KOPT-K1 (cell line): Measurements from ENCODE around the gene NAT9.

Source experiments
- H3K27ac ChIP-seq: fragments of 200-600 bp; sonication (generic); 2 replicates; pipeline ENCODE4 v1.5.1; 2016; ENCODE audit warnings: antibody characterized with exemption, mild to moderate bottlenecking, low read depth, low read length; ENCODE audit not compliant: poor library complexity, severe bottlenecking
- H3K36me3 ChIP-seq: fragments of 200-600 bp; sonication (generic); 2 replicates; pipeline ENCODE4 v1.5.1; 2017; ENCODE audit warnings: antibody characterized with exemption, mild to moderate bottlenecking, low read length, moderate library complexity; ENCODE audit not compliant: insufficient read depth
- H3K9me3 ChIP-seq: fragments of 200-600 bp; sonication (generic); 2 replicates; pipeline ENCODE4 v1.5.1; 2017; ENCODE audit warnings: antibody characterized with exemption, low read length, mild to moderate bottlenecking; ENCODE audit not compliant: insufficient read depth, poor library complexity, severe bottlenecking

Gene NAT9

GRCh38 chr17:74776044-74776962, at the start of gene NAT9:
TSS of gene NAT9 (minus strand) at chr17:74776345. CDS start at chr17:74775698, 647 bp downstream.
- peaks cover 53% of the 10 kb centered on the region for H3K36me3 ChIP-seq
- peak within 1 kb of the TSS; percentile 68 for H3K27ac ChIP-seq
- H3K9me3 ChIP-seq = no peaks in the 10 kb centered on the region

- peaks cover 23% of the 10 kb centered on the region; the same call in 1 of the 2 replicates for H3K36me3 ChIP-seq
- no peaks in the 10 kb centered on the region for H3K9me3 ChIP-seq
- no peak overlapping the region for H3K27ac ChIP-seq
These were observed 48.9 kb upstream of the NAT9 start for GRCh38 chr17:74824961-74825627.

- H3K9me3 ChIP-seq = no peaks in the 10 kb centered on the region
- H3K27ac ChIP-seq = no peak overlapping the region
- H3K36me3 ChIP-seq = peaks cover 29% of the 10 kb centered on the region; the same call in 1 of the 2 replicates
These were observed 46.8 kb upstream of the NAT9 start for GRCh38 chr17:74822939-74823367.

GRCh38 chr17:74822335-74822938, 46.3 kb upstream of the NAT9 start:
- H3K36me3 ChIP-seq = peaks cover 34% of the 10 kb centered on the region; the same call in 1 of the 2 replicates
- H3K27ac ChIP-seq = no peak overlapping the region

GRCh38 chr17:74821655-74822334, 45.6 kb upstream of the NAT9 start:
- Histone ChIP-seq H3K36me3 (peaks cover 38% of the 10 kb centered on the region; the same call in 1 of the 2 replicates), H3K27ac (no peak overlapping the region), H3K9me3 (no peaks in the 10 kb centered on the region)

More at GRCh38 chr17:74822335-74822938, 46.3 kb upstream of the NAT9 start:
- no peaks in the 10 kb centered on the region for H3K9me3 ChIP-seq

GRCh38 chr17:74819801-74820436, 43.8 kb upstream of the NAT9 start:
- Histone ChIP-seq H3K36me3 (peaks cover 34% of the 10 kb centered on the region; the same call in 1 of the 2 replicates), H3K9me3 (no peaks in the 10 kb centered on the region), H3K27ac (no peak overlapping the region)

- Histone ChIP-seq H3K9me3 (no peaks in the 10 kb centered on the region), H3K36me3 (peaks cover 35% of the 10 kb centered on the region; the same call in 1 of the 2 replicates), H3K27ac (no peak overlapping the region)
These were observed 42.3 kb upstream of the NAT9 start for GRCh38 chr17:74818291-74818938.

GRCh38 chr17:74816905-74817620, 40.9 kb upstream of the NAT9 start:
- Histone ChIP-seq H3K36me3 (peaks cover 42% of the 10 kb centered on the region), H3K27ac (no peak overlapping the region), H3K9me3 (no peaks in the 10 kb centered on the region)

- Histone ChIP-seq H3K36me3 (peaks cover 46% of the 10 kb centered on the region), H3K27ac (no peak overlapping the region), H3K9me3 (no peaks in the 10 kb centered on the region)
These were observed 39.6 kb upstream of the NAT9 start for GRCh38 chr17:74815550-74816370.

- Histone ChIP-seq H3K27ac (no peak overlapping the region), H3K9me3 (no peaks in the 10 kb centered on the region), H3K36me3 (peaks cover 49% of the 10 kb centered on the region)
These were observed 38.9 kb upstream of the NAT9 start for GRCh38 chr17:74815067-74815466.

- Histone ChIP-seq H3K27ac (no peak overlapping the region), H3K36me3 (peaks cover 46% of the 10 kb centered on the region)
These were observed 38.3 kb upstream of the NAT9 start for GRCh38 chr17:74814453-74814852.

GRCh38 chr17:74812109-74813009, 36.2 kb upstream of the NAT9 start:
- Histone ChIP-seq H3K9me3 (no peaks in the 10 kb centered on the region), H3K36me3 (peaks cover 49% of the 10 kb centered on the region), H3K27ac (no peak overlapping the region)

More at GRCh38 chr17:74814453-74814852, 38.3 kb upstream of the NAT9 start:
- no peaks in the 10 kb centered on the region for H3K9me3 ChIP-seq
